ENCODE results near the gene LGR6. TPM values are rescaled to one million over a fixed set of nuclear protein-coding genes. Genes with fewer than 3 reads are reported as not detected.
"Not testable (repeated sequence)": the region's sequence is repeated elsewhere in the genome, so short reads cannot be mapped to it uniquely, and the experiment has no call there.

LGR6 gene
- total RNA-seq, 1 donor from 2014 or later = 0.05 TPM

- DNase-seq (ENCODE audit: low read depth) = no peak
Measured at GRCh38 chr1:202240956-202241355, 47.4 kb downstream of the LGR6 start.

GRCh38 chr1:202241376-202242079, 47.9 kb downstream of the LGR6 start:
- peak; percentile 70 for DNase-seq (ENCODE audit: low read depth)

- DNase-seq (ENCODE audit: low read depth) = no peak
Measured at GRCh38 chr1:202242080-202242419, 48.5 kb downstream of the LGR6 start.

- no peak for DNase-seq (ENCODE audit: low read depth)
Measured at GRCh38 chr1:202243006-202243405, 49.4 kb downstream of the LGR6 start.

GRCh38 chr1:202244841-202245261, 51.3 kb downstream of the LGR6 start:
- no peak for DNase-seq (ENCODE audit: low read depth)

GRCh38 chr1:202245391-202245790, 51.8 kb downstream of the LGR6 start:
- DNase-seq (ENCODE audit: low read depth) = no peak

GRCh38 chr1:202247104-202247503, 53.5 kb downstream of the LGR6 start:
- DNase-seq (ENCODE audit: low read depth) = no peak

GRCh38 chr1:202247837-202248795, 54.5 kb downstream of the LGR6 start:
- no peak for DNase-seq (ENCODE audit: low read depth)

GRCh38 chr1:202248861-202249260, 55.3 kb downstream of the LGR6 start:
- DNase-seq (ENCODE audit: low read depth) = no peak

- no peak for DNase-seq (ENCODE audit: low read depth)
Measured at GRCh38 chr1:202249436-202249835, 55.8 kb downstream of the LGR6 start.

- no peak for DNase-seq (ENCODE audit: low read depth)
Measured at GRCh38 chr1:202249846-202250245, 56.2 kb downstream of the LGR6 start.

- no peak for DNase-seq (ENCODE audit: low read depth)
Measured at GRCh38 chr1:202250982-202251381, 57.4 kb downstream of the LGR6 start.

GRCh38 chr1:202251424-202252256, 58.0 kb downstream of the LGR6 start:
- no peak for DNase-seq (ENCODE audit: low read depth)

- no peak for DNase-seq (ENCODE audit: low read depth)
Measured at GRCh38 chr1:202252271-202252670, 58.7 kb downstream of the LGR6 start.

- no peak for DNase-seq (ENCODE audit: low read depth)
Measured at GRCh38 chr1:202254454-202255252, 61.1 kb downstream of the LGR6 start.

GRCh38 chr1:202255343-202255742, 61.7 kb downstream of the LGR6 start:
- no peak for DNase-seq (ENCODE audit: low read depth)

- no peak for DNase-seq (ENCODE audit: low read depth)
Measured at GRCh38 chr1:202259705-202260104, 66.1 kb downstream of the LGR6 start.

- not testable (repeated sequence) for DNase-seq (ENCODE audit: low read depth)
Measured at GRCh38 chr1:202261209-202261958, 67.8 kb downstream of the LGR6 start.

- no peak for DNase-seq (ENCODE audit: low read depth)
Measured at GRCh38 chr1:202263628-202264027, 70.0 kb downstream of the LGR6 start.

GRCh38 chr1:202264300-202264699, 70.7 kb downstream of the LGR6 start:
- no peak for DNase-seq (ENCODE audit: low read depth)

GRCh38 chr1:202264726-202265125, 71.1 kb downstream of the LGR6 start:
- no peak for DNase-seq (ENCODE audit: low read depth)

All from renal cortical epithelial cell (primary cell).